Subcutaneous adipose tissue (tissue), 4 donors: ENCODE data around the gene GJA9. TPM values are rescaled to one million over a fixed set of nuclear protein-coding genes. Genes with fewer than 3 reads are reported as not detected.

Source experiments
- CTCF ChIP-seq: fragments of 450-650 bp; IDR thresholded peaks from one replicate; pipeline ENCODE4 v1.5.1; 2016; ENCODE audit warnings: low read depth, mild to moderate bottlenecking, control low read depth, antibody characterized with exemption, moderate library complexity
- total RNA-seq, 4 donors: library from RNA; depleted of rRNA; stranded (reverse); fragments of >200 nt; gene quantifications; one replicate each; pipeline ENCODE4 v1.1.0, GENCODE V29; 2016

Gene GJA9
- total RNA-seq, 4 donors from 2014 or later: not detected

DNA sequence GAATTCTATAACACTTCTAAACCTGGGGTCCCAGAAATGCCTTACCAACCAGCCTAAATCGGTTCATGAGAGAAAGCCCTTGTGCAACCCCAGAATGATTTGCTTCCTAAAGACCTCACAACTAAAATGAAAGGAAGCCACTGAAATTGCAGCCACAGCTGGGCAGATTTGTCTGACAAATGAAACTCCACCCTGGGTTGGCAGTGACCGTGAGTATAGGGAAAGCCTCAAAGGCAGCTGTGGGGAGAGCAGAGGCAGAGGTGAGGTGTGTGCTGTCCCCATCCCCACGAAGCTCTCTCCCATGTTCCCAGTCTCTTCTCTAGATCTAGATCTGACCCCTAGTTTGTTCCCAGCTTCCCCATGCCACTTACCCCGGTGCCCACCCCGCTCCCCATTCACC lies 37.2 kb upstream of the GJA9 start:
- TF ChIP-seq CTCF: no peak

DNA sequence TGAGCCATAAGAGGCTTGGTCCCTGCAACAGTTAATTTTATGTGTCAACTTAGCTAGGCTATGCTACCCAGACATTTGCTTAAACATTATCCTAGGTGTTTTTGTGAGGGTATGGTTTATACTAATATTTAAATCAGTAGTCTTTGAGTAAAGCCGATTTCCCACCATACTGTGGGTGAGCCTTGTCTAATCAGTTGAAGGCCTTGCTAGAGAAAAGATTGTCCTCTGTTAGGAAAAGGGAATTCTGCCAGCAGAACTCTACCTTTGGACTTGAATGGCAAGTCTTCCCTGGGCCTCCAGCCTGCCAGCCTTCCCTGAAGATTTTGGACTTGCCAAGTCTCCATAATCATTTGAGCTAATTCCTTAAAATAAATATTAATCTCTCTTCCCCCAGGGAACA lies 36.4 kb upstream of the GJA9 start:
- TF ChIP-seq CTCF: no peak

DNA sequence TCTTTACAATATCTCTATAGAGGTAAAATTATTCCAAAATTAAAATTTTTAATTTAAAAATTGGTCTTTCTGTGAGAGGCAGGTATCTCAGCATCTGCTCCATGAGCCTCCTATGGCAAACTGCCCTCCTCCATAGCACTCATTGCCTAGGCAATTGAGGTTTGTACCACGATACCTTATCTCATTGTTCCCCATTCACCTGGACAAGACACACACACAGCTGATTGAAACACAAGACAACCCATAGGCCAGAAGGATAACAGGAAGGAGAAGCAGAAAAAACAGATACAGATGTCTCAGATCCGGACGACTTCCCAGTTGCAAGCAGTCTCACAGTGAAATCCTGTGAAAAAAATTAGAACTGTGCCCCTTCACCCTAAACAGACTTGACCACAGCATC lies 36.0 kb upstream of the GJA9 start:
- no peak for TF ChIP-seq CTCF

DNA sequence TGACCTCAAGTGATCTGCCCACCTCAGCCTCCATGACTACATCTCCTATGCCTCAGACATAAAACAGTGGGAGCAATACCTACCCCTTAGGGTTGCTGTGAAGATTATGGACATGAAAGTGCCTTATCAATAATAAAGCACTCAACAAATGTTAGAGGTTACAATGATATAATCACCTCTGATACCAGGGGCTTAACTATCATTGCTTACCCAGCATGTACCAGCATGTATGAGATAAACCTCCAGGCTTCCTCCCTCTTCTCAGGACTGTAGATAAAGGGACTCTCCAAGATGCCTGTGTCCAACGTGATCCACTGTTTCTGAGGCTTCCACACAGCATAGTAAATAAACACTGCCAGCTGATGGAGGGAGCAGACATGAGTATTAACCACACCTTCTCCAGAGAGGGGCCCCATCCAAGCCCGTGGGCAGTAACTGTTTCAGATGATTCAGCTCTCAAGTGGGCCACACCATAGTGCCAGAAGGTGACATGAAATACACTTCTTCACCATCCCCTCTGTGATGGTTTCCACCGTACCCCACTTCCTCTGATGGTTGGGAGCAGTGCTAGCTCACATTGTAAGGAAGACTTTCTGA lies 34.1 kb upstream of the GJA9 start:
- TF ChIP-seq CTCF: no peak

- TF ChIP-seq CTCF: no peak
Measured at GRCh38 chr1:38908821-38909220, 27.4 kb upstream of the GJA9 start.

DNA sequence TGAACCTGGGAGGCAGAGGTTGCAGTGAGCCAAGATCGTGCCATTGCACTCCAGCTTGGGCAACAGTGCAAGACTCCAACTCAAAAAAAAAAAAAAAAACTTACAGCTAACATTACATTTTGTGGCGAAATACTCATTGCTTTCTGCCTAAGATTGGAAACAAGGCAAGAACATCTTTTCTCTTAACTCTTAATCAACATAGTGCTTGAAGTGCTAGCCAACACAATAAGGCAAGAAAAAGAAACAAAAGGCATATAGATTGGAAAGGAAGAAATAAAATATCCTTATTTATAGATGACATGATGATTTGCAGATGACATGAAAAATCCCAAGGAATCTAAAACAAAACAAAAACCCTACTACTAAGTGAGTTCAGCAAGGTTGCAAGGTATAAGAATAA lies 24.6 kb upstream of the GJA9 start:
- TF ChIP-seq CTCF: no peak

DNA sequence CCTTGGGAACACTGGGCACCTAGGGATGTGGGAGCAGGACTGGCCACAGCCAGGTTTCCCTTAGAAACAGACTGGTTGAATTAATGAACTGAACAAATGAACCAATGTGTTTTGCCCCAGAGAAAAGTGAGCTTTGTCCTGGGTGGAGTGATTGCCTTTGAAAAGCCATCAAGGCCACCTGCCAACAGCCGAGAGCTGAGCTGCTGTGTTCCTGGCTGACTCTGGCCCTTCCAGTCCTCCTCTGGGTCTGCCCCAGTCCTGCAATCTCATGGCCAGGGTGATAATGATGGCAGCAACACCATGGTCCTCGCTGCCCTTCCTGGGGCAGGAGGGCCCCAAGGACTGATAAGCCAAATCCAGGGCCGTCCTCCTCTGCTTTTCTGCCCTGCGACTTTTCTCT lies 18.2 kb upstream of the GJA9 start:
- TF ChIP-seq CTCF: no peak
